HepG2 (cell line): ENCODE measurements around the gene GIMAP4. TPM values are rescaled to one million over a fixed set of nuclear protein-coding genes. Genes with fewer than 3 reads are reported as not detected.

Experiments
- ELK4 ChIP-seq: sonication (generic); formaldehyde crosslinking; IDR thresholded peaks from 2 replicates; pipeline ENCODE4 v1.9.0; 2021; ENCODE audit warnings: missing genetic modification reagents, borderline replicate concordance
- GPN1 ChIP-seq: sonication (generic); formaldehyde crosslinking; IDR thresholded peaks from 2 replicates; pipeline ENCODE4 v1.5.1; 2020; ENCODE audit warnings: missing genetic modification reagents, borderline replicate concordance
- HOMEZ ChIP-seq: IDR thresholded peaks from 2 replicates; pipeline ENCODE4 v1.6.1; 2016; ENCODE audit warnings: low read depth
- MIER3 ChIP-seq: IDR thresholded peaks from 2 replicates; pipeline ENCODE4 v1.6.1; 2016; ENCODE audit warnings: missing compliant biosample characterization, borderline replicate concordance
- TBX2 ChIP-seq: sonication (generic); formaldehyde crosslinking; IDR thresholded peaks from 2 replicates; pipeline ENCODE4 v1.5.0; 2020; ENCODE audit warnings: missing genetic modification reagents, mild to moderate bottlenecking, borderline replicate concordance
- TERF1 ChIP-seq: sonication (generic); formaldehyde crosslinking; IDR thresholded peaks from 2 replicates; pipeline ENCODE4 v1.8.0; 2022; ENCODE audit warnings: mild to moderate bottlenecking, missing genetic modification reagents, moderate library complexity
- TSC22D2 ChIP-seq: sonication (generic); formaldehyde crosslinking; IDR thresholded peaks from 2 replicates; pipeline ENCODE4 v1.5.1; 2020; ENCODE audit warnings: missing genetic modification reagents, mild to moderate bottlenecking, borderline replicate concordance
- ZBTB44 ChIP-seq: sonication (generic); formaldehyde crosslinking; IDR thresholded peaks from 2 replicates; pipeline ENCODE4 v1.4.0; 2020; ENCODE audit warnings: missing genetic modification reagents
- ZNF781 ChIP-seq: sonication (generic); formaldehyde crosslinking; IDR thresholded peaks from 2 replicates; pipeline ENCODE4 v1.5.1; 2020; ENCODE audit warnings: borderline replicate concordance, mild to moderate bottlenecking, missing genetic modification reagents; ENCODE audit errors: not compliant biosample characterization
- polyA plus RNA-seq, 8 experiments: library from polyadenylated mRNA; depleted of rRNA in 3 of 8; stranded (reverse) in 7 of 8; unstranded in 1 of 8; fragments of >200 nt; fragmentation: Illumina TruSeq in 4 of 8; extraction: Trizol in 4 of 8; gene quantifications; 2 replicates each; pipeline versions ENCODE4 v1.2.1 to v1.2.3, GENCODE V29; 2011 to 2016; ENCODE audit warnings: low read depth in 4 of 8, missing spikeins in 1 of 8, mixed read lengths in 1 of 8; ENCODE audit not compliant: insufficient read depth in 1 of 8
- total RNA-seq, 5 experiments: library from RNA; depleted of rRNA; stranded (reverse); fragments of >200 nt; fragmentation: Illumina TruSeq; extraction: Trizol; gene quantifications; 2 replicates each; pipeline ENCODE4 v1.2.3, GENCODE V29; 2016; ENCODE audit warnings: low read depth in 1 of 5
- TF ChIP-seq, protein P1 (sequence below): sonication (generic); formaldehyde crosslinking; IDR thresholded peaks from 2 replicates; pipeline ENCODE4 v1.4.0; 2020; ENCODE audit warnings: missing genetic modification reagents; ENCODE audit errors: not compliant biosample characterization

The GIMAP4 gene
- total and polyA plus RNA-seq, 2 of the 13 experiments (the other 11 are each of a cell fraction or from before 2014, with no cell fraction given) = not detected

GRCh38 chr7:150562919-150563318 is 4.3 kb upstream of the GIMAP4 start (continued):
- TF ChIP-seq MIER3 (no peak), ZBTB44 (CRISPR knock-in tag) (no peak), ELK4 (CRISPR knock-in tag) (no peak), TBX2 (CRISPR knock-in tag) (no peak), TERF1 (no peak), GPN1 (no peak), TSC22D2 (no peak), ZNF781 (CRISPR knock-in tag) (no peak), HOMEZ (CRISPR knock-in tag) (no peak)
- TF ChIP-seq, protein P1, sequence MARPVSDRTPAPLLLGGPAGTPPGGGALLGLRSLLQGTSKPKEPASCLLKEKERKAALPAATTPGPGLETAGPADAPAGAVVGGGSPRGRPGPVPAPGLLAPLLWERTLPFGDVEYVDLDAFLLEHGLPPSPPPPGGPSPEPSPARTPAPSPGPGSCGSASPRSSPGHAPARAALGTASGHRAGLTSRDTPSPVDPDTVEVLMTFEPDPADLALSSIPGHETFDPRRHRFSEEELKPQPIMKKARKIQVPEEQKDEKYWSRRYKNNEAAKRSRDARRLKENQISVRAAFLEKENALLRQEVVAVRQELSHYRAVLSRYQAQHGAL (CRISPR knock-in tag) = no peak
